GM18505 (cell line): ENCODE results near the gene ESR2.

ENCODE experiments used
- ATAC-seq: cut with Tn5 transposase; IDR thresholded peaks from one replicate; pipeline ENCODE4 v1.9.1; 2021; ENCODE audit not compliant: unreplicated experiment
- POLR2A ChIP-seq: IDR thresholded peaks from 4 replicates; pipeline ENCODE4 v1.6.1; 2011; ENCODE audit warnings: borderline replicate concordance; ENCODE audit not compliant: insufficient read depth, insufficient read length; ENCODE audit errors: extremely low read depth

The ESR2 gene

DNA sequence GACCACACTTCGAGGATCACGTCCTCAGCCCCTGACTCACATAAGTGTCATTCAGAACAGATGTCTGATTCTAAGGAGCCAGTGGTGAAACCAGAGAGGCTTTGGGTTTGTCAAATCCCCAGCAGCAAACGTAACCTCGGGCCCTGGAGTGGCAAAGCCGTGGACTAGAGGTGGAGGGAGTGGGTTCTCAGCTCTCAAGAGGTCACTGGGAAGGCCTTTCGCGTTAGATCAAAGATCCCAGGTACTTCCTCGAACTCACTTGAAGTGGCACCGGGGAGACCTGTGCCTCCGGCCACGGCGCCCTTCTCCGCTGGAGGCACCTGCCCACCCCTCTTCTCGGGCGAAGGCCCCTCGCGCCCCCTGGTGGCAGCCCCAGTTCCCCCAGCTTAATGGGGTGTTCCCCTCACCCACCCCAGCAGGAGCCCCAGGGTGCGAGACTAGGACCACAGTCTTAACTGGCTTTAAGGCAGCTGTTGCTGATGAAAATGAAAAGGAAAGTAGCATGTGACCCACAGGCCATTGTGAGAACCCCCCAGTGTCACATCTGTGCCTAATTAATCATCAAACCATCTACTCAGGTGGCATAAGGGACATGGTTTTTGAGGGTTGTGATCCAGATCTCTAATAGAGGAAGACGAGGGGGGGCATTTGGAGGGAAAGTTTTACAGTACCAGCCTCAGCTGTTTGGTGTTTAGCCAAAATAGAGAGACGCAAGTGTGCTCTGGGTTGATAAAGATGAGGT, 672 bp upstream of the ESR2 start:
- no peak for TF ChIP-seq POLR2A
- peak; percentile 81 for ATAC-seq

GRCh38 chr14:64292197-64292596, 2.0 kb downstream of the ESR2 start:
- TF ChIP-seq POLR2A = no peak
- ATAC-seq = no peak

DNA sequence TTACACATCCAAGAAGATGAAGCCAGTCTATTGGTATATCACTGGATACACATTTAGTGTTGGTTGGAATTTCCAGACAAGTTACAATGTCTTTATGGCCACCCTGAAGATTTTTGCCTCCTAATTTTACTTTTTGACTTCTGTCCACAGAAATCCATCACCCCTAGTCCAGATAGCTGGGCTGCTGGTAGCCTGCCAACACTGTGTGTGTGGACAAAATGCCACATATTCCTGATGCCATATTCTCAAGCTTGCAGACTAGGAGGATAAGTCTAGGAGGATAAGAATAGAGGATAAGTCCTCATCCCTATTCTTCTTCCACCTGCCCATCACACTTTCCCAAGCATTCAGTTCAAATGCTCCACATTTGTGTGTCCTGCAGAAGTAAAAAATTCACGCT, 4.6 kb downstream of the ESR2 start:
- no peak for ATAC-seq
- TF ChIP-seq POLR2A = no peak

- ATAC-seq = no peak
- TF ChIP-seq POLR2A = no peak
Observed at GRCh38 chr14:64281805-64282204, 12.4 kb downstream of the ESR2 start.

GRCh38 chr14:64279704-64280668, 14.2 kb downstream of the ESR2 start:
- no peak for TF ChIP-seq POLR2A
- no peak for ATAC-seq

DNA sequence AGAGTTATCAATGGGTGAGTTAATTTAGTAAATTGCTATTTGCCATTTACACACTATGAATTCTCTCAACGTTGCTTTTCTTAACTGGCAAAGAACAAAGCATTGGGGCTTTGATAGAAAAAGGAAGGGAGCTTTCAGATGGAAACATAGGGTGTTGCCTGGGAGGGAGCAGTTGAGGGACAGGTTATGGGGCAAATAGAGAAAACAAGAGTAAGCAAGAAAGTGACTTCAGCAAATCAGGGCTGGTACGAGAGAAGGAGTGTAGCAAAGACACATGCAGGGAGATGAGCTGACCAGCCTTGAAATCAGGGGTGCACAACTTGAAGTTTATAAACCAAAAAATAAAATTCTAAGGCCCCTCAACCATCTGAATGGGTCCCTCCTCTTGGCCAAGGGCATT, 15.7 kb downstream of the ESR2 start:
- TF ChIP-seq POLR2A = no peak

GRCh38 chr14:64272019-64272418, 22.2 kb downstream of the ESR2 start:
- ATAC-seq = no peak
- TF ChIP-seq POLR2A = no peak

More for the DNA sequence above, 15.7 kb downstream of the ESR2 start:
- ATAC-seq = no peak

- no peak for TF ChIP-seq POLR2A
- ATAC-seq = no peak
Observed at GRCh38 chr14:64266239-64266638, 27.9 kb downstream of the ESR2 start.

DNA sequence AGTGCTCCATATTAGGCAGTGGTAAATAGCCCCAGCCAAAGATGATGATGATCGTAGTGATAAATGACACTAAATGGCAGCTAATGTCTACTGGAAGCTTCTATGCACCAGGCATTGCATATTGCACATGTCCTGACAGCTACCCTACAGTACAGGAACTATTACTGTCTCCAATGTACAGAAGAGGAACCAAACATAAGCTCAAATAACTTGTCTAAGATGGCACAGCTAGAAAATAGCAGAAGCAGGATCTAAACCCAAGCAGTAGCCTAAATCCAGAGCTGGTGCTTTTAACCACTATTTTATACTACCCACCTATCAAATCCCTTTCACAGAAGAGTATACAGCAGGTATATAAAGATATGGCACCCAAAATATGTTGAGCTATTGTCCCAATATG, 28.9 kb downstream of the ESR2 start:
- no peak for ATAC-seq
- TF ChIP-seq POLR2A = no peak

- no peak for ATAC-seq
- TF ChIP-seq POLR2A = no peak
Observed at GRCh38 chr14:64260418-64260817, 33.8 kb downstream of the ESR2 start.

- ATAC-seq = no peak
- TF ChIP-seq POLR2A = no peak
Observed at GRCh38 chr14:64255756-64256155, 38.4 kb downstream of the ESR2 start.

DNA sequence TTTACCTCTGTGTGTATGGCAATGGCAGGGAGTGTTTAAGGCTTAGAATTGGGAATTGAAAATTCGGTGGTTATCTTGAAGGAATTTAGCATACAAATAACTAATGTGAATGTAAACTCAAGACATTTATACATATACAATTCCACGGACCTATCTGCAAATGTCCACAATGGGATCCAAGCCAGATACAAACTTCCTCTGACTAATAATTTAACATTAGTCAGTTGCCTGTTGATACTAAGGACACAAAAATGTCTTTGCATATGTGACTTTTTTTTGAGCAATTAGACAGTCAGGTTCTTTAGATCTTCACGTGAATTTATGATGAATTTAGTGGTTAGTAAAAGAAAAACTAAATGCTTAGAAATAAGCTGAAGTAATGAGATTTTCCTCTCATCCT, 40.5 kb downstream of the ESR2 start:
- no peak for ATAC-seq

DNA sequence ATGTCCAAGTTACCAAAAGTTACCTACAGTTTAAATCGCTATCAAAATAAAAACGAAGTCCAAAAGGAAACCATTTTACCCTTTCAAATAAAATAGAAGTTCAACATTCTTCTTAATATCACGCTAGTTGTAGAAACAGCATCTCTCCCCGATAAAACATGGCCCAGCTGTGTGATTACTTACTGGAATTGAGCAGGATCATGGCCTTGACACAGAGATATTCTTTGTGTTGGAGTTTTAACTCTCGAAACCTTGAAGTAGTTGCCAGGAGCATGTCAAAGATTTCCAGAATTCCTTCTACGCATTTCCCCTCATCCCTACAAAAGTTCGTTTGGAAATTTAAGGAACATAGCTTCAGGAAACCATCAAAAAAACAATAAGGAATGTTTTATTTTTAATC, 44.8 kb downstream of the ESR2 start:
- no peak for ATAC-seq
- TF ChIP-seq POLR2A = no peak

More for the DNA sequence above, 40.5 kb downstream of the ESR2 start:
- TF ChIP-seq POLR2A = no peak

GRCh38 chr14:64248689-64249088, 45.5 kb downstream of the ESR2 start:
- TF ChIP-seq POLR2A = no peak
- no peak for ATAC-seq
